Measurements from ENCODE around the gene ACACB. TPM values are rescaled to one million over a fixed set of nuclear protein-coding genes. Genes with fewer than 3 reads are reported as not detected.

Gene ACACB
- total RNA-seq, 1 donor from 2014 or later, result 27.7 TPM

DNA sequence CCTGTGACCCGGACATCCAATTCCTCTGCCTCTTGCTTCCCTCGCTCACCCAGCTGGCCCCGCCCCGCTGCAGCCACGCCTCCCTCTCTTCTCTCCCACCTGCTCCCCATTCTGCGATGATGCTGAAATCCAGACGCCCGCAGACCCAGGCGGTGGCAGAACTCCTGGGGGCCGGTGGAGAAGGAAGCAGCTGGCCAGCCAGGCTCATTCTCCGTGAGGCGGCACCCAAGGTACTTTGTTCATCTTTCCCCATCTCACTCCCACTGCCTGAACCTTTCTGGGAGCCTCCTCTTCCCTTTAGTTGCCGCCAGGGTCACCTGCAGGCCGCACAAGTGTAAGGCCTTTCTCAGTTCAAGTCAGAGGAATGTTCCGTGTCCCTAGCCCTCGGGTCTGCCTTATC is 157.0 kb downstream of the ACACB start:
- Histone ChIP-seq H3K9ac (ENCODE audit: low read depth in 1 of 3, low read length in 3 of 3) (no peak overlapping the region), H3K4me3 (ENCODE audit: low read length in 3 of 3) (no peak overlapping the region), H3K36me3 (ENCODE audit: control insufficient read depth in 3 of 3, insufficient read depth in 3 of 3, low read length in 3 of 3) (peaks cover under 1 to 17% (median 6%) of the 10 kb centered on the region in 3 donors), H3K9me3 (ENCODE audit: control insufficient read depth in 3 of 3, low read length in 3 of 3) (no peaks in the 10 kb centered on the region), H3K4me1 (ENCODE audit: control insufficient read depth in 3 of 3, insufficient read depth in 3 of 3, low read length in 3 of 3) (peaks cover 0 to 7% (median 0%) of the 10 kb centered on the region in 3 donors), H3K27ac (ENCODE audit: low read depth, low read length) (no peak overlapping the region), H3K27me3 (ENCODE audit: control insufficient read depth in 3 of 3, insufficient read depth in 3 of 3, low read length in 3 of 3) (no peaks in the 10 kb centered on the region)

DNA sequence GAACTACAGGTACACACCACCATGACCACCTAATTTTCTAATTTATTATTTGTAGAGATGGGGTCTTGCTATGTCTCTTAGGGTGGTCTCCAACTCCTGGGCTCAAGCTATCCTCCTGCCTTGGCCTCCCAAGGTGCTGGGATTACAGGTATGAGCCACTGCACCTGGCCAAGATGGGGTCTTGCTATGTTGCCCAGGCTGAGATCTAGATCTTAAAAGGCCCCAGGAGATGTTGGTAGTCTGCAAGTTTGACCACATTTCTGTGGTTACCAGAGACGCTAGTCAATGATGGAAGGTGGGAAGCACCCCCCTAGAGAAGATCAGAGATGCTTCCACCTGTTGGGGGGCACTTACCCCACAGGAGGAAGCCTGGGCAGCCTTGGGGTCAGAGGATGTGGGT is 158.0 kb downstream of the ACACB start:
- H3K9ac ChIP-seq (ENCODE audit: low read depth in 1 of 3, low read length in 3 of 3), result no peak overlapping the region
- H3K4me1 ChIP-seq (ENCODE audit: control insufficient read depth in 3 of 3, insufficient read depth in 3 of 3, low read length in 3 of 3), result peaks cover 0 to 7% (median 0%) of the 10 kb centered on the region in 3 donors
- no peaks in the 10 kb centered on the region for H3K9me3 ChIP-seq (ENCODE audit: control insufficient read depth in 3 of 3, low read length in 3 of 3)
- no peaks in the 10 kb centered on the region for H3K27me3 ChIP-seq (ENCODE audit: control insufficient read depth in 3 of 3, insufficient read depth in 3 of 3, low read length in 3 of 3)
- peaks cover 0 to 9% (median 0%) of the 10 kb centered on the region in 3 donors for H3K36me3 ChIP-seq (ENCODE audit: control insufficient read depth in 3 of 3, insufficient read depth in 3 of 3, low read length in 3 of 3)
- no peak overlapping the region for H3K27ac ChIP-seq (ENCODE audit: low read depth, low read length)
- H3K4me3 ChIP-seq (ENCODE audit: low read length in 3 of 3), result no peak overlapping the region

DNA sequence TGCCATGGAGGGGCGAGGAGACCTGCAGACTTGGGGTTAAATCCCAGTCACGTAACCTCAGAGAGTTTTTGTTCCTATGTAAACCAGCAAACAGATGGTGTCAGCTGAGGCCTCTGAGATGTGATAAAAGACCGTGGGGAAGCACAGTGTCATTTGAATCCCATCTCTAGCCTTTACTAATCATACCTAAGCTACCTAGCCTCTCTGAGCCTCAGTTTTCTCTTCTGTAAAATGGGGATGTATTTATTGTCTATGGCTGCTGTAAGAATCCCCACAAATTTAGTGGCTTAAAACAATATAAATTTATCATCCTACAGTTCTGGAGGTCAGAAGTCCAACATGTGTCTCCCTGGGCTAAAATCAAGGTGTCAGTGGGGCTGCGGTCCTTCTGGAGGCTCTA is 158.8 kb downstream of the ACACB start:
- Histone ChIP-seq H3K9me3 (ENCODE audit: control insufficient read depth in 3 of 3, low read length in 3 of 3) (no peaks in the 10 kb centered on the region), H3K27ac (ENCODE audit: low read depth, low read length) (no peak overlapping the region), H3K4me3 (ENCODE audit: low read length in 3 of 3) (no peak overlapping the region), H3K9ac (ENCODE audit: low read depth in 1 of 3, low read length in 3 of 3) (no peak overlapping the region), H3K36me3 (ENCODE audit: control insufficient read depth in 3 of 3, insufficient read depth in 3 of 3, low read length in 3 of 3) (peaks cover 0 to 7% (median 0%) of the 10 kb centered on the region in 3 donors), H3K4me1 (ENCODE audit: control insufficient read depth in 3 of 3, insufficient read depth in 3 of 3, low read length in 3 of 3) (peaks cover 0 to 7% (median 0%) of the 10 kb centered on the region in 3 donors), H3K27me3 (ENCODE audit: control insufficient read depth in 3 of 3, insufficient read depth in 3 of 3, low read length in 3 of 3) (no peaks in the 10 kb centered on the region)

DNA sequence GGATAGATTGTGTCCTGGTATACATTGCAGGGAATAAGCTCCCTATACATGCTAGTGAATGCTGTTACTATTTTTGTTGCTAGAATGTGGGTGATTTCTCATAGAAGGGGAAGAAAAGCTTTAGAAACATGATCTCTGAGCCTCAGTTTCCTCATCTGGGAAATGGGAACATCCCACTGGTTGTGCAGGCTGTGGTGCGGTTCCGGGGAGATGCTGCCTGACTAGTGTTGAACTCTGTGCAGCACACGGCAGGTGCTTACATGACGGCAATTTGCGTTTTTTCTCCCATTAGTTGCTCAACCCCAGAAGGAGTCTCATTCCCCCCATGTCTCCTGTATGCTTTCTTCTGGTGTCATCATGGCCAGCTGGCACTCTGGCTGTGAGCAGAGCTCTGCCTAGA is 159.8 kb downstream of the ACACB start:
- Histone ChIP-seq H3K36me3 (ENCODE audit: control insufficient read depth in 3 of 3, insufficient read depth in 3 of 3, low read length in 3 of 3) (peaks cover 0 to 2% (median 0%) of the 10 kb centered on the region in 3 donors), H3K4me3 (ENCODE audit: low read length in 3 of 3) (no peak overlapping the region), H3K27me3 (ENCODE audit: control insufficient read depth in 3 of 3, insufficient read depth in 3 of 3, low read length in 3 of 3) (no peaks in the 10 kb centered on the region), H3K9me3 (ENCODE audit: control insufficient read depth in 3 of 3, low read length in 3 of 3) (no peaks in the 10 kb centered on the region), H3K4me1 (ENCODE audit: control insufficient read depth in 3 of 3, insufficient read depth in 3 of 3, low read length in 3 of 3) (peaks cover 0 to 7% (median 0%) of the 10 kb centered on the region in 3 donors), H3K27ac (ENCODE audit: low read depth, low read length) (no peak overlapping the region), H3K9ac (ENCODE audit: low read depth in 1 of 3, low read length in 3 of 3) (no peak overlapping the region)

DNA sequence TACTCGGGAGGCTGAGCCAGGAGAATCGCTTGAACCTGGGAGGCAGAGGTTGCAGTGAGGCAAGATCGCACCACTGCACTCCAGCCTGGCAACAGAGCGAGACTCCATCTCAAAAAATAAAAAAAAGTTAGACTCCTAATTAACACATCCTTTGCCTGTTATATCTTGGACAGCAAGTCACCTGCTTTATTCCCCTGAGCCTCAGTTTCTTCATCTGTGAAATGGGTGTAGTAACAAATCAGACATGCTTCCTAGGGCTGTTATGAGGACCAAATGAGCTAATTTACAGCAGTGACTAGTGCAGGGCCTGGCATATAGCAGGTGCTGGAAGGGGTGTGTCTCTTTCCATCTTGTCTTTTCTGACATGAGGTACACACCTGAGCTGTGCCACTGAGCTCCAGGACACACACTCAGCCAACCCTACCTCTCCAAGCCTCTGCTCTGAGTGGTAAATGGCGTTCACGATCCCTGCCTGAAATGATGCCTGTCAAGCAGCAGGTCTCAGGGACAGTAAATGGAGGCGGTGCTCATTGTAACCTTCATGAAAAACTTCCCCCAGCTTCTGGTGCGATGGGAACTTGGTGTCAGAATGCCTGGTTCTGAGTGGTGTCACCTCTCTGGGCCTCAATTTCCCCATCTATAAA is 161.0 kb downstream of the ACACB start:
- H3K27me3 ChIP-seq (ENCODE audit: control insufficient read depth in 3 of 3, insufficient read depth in 3 of 3, low read length in 3 of 3), result no peaks in the 10 kb centered on the region
- no peaks in the 10 kb centered on the region for H3K9me3 ChIP-seq (ENCODE audit: control insufficient read depth in 3 of 3, low read length in 3 of 3)
- no peak overlapping the region for H3K4me3 ChIP-seq (ENCODE audit: low read length in 3 of 3)
- no peaks in the 10 kb centered on the region for H3K36me3 ChIP-seq (ENCODE audit: control insufficient read depth in 3 of 3, insufficient read depth in 3 of 3, low read length in 3 of 3)
- no peak overlapping the region for H3K27ac ChIP-seq (ENCODE audit: low read depth, low read length)
- peaks cover 0 to 7% (median 0%) of the 10 kb centered on the region in 3 donors for H3K4me1 ChIP-seq (ENCODE audit: control insufficient read depth in 3 of 3, insufficient read depth in 3 of 3, low read length in 3 of 3)
- H3K9ac ChIP-seq (ENCODE audit: low read depth in 1 of 3, low read length in 3 of 3), result no peak overlapping the region

DNA sequence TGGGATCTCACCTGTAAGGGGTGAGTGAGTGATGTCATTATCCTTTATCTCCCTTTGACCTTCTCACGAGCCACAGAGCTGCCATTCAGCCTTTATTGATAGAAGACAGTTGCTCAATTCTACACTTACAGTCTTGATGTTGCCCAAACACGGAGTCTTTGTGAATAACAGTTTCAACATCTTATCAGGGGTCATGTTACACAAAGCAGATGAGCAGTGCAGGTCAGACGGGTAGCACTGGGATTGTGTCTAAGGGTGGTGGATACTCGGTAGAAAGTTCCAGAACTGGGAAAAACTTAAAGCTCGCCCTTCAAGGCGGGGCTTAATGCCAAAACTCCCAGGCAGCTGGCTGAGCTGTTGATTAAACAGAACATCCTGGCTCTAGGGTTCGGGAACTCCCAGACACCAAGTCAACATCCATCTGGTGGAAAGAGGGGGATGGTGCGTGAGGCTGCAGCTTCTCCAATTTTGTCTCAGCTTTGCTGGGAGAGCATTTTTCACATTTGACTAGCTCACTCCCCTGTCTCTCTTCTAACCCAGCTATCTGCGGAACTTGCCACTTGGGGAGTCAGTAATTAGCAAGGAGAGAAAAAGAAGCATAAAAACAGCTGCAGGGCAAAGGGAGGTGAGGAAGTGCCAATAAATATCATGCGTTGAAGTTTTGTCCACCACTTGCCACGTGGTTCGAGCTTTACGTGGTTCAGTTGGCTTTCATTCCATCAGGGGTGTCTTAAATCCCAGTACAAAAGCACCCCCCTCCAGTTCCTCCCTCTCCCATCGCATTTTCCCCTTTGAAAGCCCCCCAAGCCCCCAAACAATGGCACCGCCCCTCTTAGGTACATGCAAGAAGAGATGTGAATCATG is 161.7 kb downstream of the ACACB start:
- Histone ChIP-seq H3K27ac (ENCODE audit: low read depth, low read length) (no peak overlapping the region), H3K4me3 (ENCODE audit: low read length in 3 of 3) (no peak overlapping the region), H3K9me3 (ENCODE audit: control insufficient read depth in 3 of 3, low read length in 3 of 3) (no peaks in the 10 kb centered on the region), H3K4me1 (ENCODE audit: control insufficient read depth in 3 of 3, insufficient read depth in 3 of 3, low read length in 3 of 3) (peaks cover 0 to 7% (median 0%) of the 10 kb centered on the region in 3 donors), H3K36me3 (ENCODE audit: control insufficient read depth in 3 of 3, insufficient read depth in 3 of 3, low read length in 3 of 3) (no peaks in the 10 kb centered on the region), H3K27me3 (ENCODE audit: control insufficient read depth in 3 of 3, insufficient read depth in 3 of 3, low read length in 3 of 3) (no peaks in the 10 kb centered on the region), H3K9ac (ENCODE audit: low read depth in 1 of 3, low read length in 3 of 3) (no peak overlapping the region)

DNA sequence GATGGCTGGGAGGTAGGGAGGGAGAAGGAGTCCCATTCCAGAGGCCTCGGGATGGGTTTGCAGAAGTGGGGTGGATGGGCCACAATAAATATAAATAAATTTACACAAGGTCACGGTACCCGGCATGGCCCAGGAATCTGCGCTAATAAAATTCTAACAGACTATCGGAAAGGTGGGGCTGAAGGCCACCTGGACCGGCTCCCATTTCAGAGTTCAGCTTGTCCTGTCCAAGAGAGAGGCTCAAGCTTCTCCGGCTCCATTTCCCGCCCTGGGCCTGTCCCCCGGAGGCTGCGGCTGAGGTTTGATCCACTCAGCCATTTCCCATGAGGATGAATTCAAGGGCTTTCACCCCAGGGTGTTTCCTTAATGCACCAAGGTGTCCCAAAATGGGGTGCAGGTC is 162.5 kb downstream of the ACACB start:
- Histone ChIP-seq H3K27ac (ENCODE audit: low read depth, low read length) (no peak overlapping the region), H3K9ac (ENCODE audit: low read depth in 1 of 3, low read length in 3 of 3) (no peak overlapping the region), H3K27me3 (ENCODE audit: control insufficient read depth in 3 of 3, insufficient read depth in 3 of 3, low read length in 3 of 3) (no peaks in the 10 kb centered on the region), H3K9me3 (ENCODE audit: control insufficient read depth in 3 of 3, low read length in 3 of 3) (no peaks in the 10 kb centered on the region), H3K4me3 (ENCODE audit: low read length in 3 of 3) (no peak overlapping the region), H3K4me1 (ENCODE audit: control insufficient read depth in 3 of 3, insufficient read depth in 3 of 3, low read length in 3 of 3) (peaks cover 0 to 7% (median 0%) of the 10 kb centered on the region in 3 donors), H3K36me3 (ENCODE audit: control insufficient read depth in 3 of 3, insufficient read depth in 3 of 3, low read length in 3 of 3) (no peaks in the 10 kb centered on the region)

DNA sequence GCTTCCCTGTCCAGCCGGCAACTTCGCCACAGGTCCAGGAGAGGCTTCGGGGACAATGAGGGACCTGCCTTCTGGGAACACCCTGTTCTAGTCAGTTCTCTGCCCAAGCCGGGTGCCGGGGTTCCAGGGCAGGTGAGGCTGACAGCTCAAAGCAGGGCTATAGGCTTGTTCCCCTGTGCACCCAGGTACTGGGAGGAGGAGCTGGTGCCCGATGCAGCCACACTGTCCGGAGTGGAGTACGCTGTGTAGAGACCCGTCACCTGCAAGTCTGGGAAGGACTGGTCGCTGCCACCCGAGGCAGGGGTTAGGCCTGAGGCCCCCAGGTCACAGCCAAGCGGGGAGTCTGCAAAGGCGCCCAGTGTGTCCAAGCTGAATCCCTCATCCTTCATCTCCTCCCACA is 163.1 kb downstream of the ACACB start:
- Histone ChIP-seq H3K27ac (ENCODE audit: low read depth, low read length) (no peak overlapping the region), H3K36me3 (ENCODE audit: control insufficient read depth in 3 of 3, insufficient read depth in 3 of 3, low read length in 3 of 3) (no peaks in the 10 kb centered on the region), H3K4me1 (ENCODE audit: control insufficient read depth in 3 of 3, insufficient read depth in 3 of 3, low read length in 3 of 3) (peaks cover 0 to 7% (median 0%) of the 10 kb centered on the region in 3 donors), H3K27me3 (ENCODE audit: control insufficient read depth in 3 of 3, insufficient read depth in 3 of 3, low read length in 3 of 3) (no peaks in the 10 kb centered on the region), H3K9me3 (ENCODE audit: control insufficient read depth in 3 of 3, low read length in 3 of 3) (no peaks in the 10 kb centered on the region), H3K9ac (ENCODE audit: low read depth in 1 of 3, low read length in 3 of 3) (no peak overlapping the region), H3K4me3 (ENCODE audit: low read length in 3 of 3) (no peak overlapping the region)

DNA sequence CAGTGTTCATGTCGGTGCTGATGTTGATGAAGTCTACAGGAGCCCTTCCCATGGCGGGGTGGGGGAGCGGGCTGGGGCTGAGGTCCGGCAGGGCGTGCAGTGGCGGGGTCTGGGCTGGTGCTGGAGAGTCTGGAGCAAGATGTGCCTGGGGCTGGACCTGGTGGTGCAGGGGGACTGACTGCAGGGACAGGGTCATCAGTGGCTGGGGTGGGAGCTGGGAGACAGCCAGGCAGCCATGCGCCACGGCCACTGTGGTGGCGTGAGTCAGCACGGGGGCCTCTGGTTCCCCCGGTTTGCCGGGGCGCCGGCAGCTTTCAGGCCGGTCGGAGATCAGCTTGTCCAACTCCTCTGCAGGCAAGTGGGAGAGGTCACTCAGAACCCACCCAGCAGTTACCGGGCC is 165.1 kb downstream of the ACACB start:
- Histone ChIP-seq H3K4me3 (ENCODE audit: low read length in 3 of 3) (no peak overlapping the region), H3K4me1 (ENCODE audit: control insufficient read depth in 3 of 3, insufficient read depth in 3 of 3, low read length in 3 of 3) (peaks cover 0 to 7% (median 0%) of the 10 kb centered on the region in 3 donors), H3K9me3 (ENCODE audit: control insufficient read depth in 3 of 3, low read length in 3 of 3) (no peaks in the 10 kb centered on the region), H3K27me3 (ENCODE audit: control insufficient read depth in 3 of 3, insufficient read depth in 3 of 3, low read length in 3 of 3) (no peaks in the 10 kb centered on the region), H3K36me3 (ENCODE audit: control insufficient read depth in 3 of 3, insufficient read depth in 3 of 3, low read length in 3 of 3) (no peaks in the 10 kb centered on the region), H3K27ac (ENCODE audit: low read depth, low read length) (no peak overlapping the region), H3K9ac (ENCODE audit: low read depth in 1 of 3, low read length in 3 of 3) (no peak overlapping the region)

DNA sequence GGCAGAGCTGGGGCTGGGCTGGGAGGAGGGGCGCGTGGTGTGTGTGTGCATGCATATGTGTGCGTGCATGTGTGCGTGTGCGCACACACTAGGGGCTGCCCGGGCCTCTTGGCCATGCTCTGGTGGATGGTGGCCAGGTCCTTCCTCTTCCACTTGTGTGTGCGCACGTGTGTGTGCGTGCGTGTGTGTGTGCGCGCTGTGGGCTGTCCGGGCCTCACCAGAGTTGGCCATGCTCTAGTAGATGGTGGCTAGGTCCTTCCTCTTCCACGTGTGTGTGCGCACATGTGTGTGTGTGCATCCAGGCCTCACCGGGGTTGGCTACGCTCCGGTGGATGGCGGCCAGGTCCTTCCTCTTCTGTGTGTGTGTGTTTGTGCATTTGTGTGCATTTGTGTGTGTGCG is 168.0 kb downstream of the ACACB start:
- Histone ChIP-seq H3K4me1 (ENCODE audit: control insufficient read depth in 3 of 3, insufficient read depth in 3 of 3, low read length in 3 of 3) (no peaks in the 10 kb centered on the region), H3K27me3 (ENCODE audit: control insufficient read depth in 3 of 3, insufficient read depth in 3 of 3, low read length in 3 of 3) (peaks cover 0 to 5% (median 3%) of the 10 kb centered on the region in 3 donors), H3K36me3 (ENCODE audit: control insufficient read depth in 3 of 3, insufficient read depth in 3 of 3, low read length in 3 of 3) (no peaks in the 10 kb centered on the region), H3K9ac (ENCODE audit: low read depth in 1 of 3, low read length in 3 of 3) (no peak overlapping the region), H3K27ac (ENCODE audit: low read depth, low read length) (no peak overlapping the region), H3K9me3 (ENCODE audit: control insufficient read depth in 3 of 3, low read length in 3 of 3) (no peaks in the 10 kb centered on the region), H3K4me3 (ENCODE audit: low read length in 3 of 3) (no peak overlapping the region)
